ENCODE data around the gene TESK1.

Gene TESK1

DNA sequence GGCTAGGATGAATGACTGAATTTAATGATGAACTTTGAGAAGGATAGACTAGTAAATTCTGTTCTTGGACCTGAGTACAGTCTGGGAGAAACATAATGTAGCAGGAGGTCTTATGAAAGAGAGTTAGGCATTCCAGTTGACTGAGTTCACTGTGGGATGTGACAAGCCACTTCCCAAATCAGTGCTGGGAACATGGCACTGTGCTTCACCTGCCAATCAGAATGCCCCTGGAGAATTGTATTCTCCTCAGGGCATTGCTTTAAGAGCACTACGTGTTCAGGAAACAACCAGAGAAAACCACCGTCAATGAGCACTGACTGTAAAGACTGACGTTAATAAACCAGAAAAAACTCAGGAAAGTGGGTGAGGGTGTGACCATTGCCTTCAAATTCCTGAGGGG is 54.3 kb downstream of the TESK1 start:
- Histone ChIP-seq H3K27ac (ENCODE audit: low read depth, low read length, poor library complexity, severe bottlenecking) (peak overlapping the region; percentile 76), H3K9me3 (ENCODE audit: low read length) (no peaks in the 10 kb centered on the region)

More for the DNA sequence above, 54.3 kb downstream of the TESK1 start:
- peak overlapping the region; percentile 97 for H3K9ac ChIP-seq (ENCODE audit: low read length)
- peak overlapping the region; percentile 90 for H3K4me3 ChIP-seq (ENCODE audit: low read depth, low read length, poor library complexity, severe bottlenecking)
- H2AFZ ChIP-seq (ENCODE audit: low read length) = no peak overlapping the region
- TF ChIP-seq, protein P1, sequence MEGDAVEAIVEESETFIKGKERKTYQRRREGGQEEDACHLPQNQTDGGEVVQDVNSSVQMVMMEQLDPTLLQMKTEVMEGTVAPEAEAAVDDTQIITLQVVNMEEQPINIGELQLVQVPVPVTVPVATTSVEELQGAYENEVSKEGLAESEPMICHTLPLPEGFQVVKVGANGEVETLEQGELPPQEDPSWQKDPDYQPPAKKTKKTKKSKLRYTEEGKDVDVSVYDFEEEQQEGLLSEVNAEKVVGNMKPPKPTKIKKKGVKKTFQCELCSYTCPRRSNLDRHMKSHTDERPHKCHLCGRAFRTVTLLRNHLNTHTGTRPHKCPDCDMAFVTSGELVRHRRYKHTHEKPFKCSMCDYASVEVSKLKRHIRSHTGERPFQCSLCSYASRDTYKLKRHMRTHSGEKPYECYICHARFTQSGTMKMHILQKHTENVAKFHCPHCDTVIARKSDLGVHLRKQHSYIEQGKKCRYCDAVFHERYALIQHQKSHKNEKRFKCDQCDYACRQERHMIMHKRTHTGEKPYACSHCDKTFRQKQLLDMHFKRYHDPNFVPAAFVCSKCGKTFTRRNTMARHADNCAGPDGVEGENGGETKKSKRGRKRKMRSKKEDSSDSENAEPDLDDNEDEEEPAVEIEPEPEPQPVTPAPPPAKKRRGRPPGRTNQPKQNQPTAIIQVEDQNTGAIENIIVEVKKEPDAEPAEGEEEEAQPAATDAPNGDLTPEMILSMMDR (IDR thresholded peaks at IDR 0.05; ENCODE audit: low read length) = no peak
- TF ChIP-seq EZH2 (IDR thresholded peaks at IDR 0.05; ENCODE audit: borderline replicate concordance, low read length) = no peak
- no peaks in the 10 kb centered on the region for H3K27me3 ChIP-seq (ENCODE audit: insufficient read depth, low read length)
- H3K4me2 ChIP-seq (ENCODE audit: low read length) = peak overlapping the region; percentile 91
- no peaks in the 10 kb centered on the region for H4K20me1 ChIP-seq (ENCODE audit: insufficient read depth, low read length)
- peaks cover 33% of the 10 kb centered on the region; the same call in 1 of the 2 replicates for H3K36me3 ChIP-seq (ENCODE audit: insufficient read depth, low read length)
- no peaks in the 10 kb centered on the region for H3K9me2 ChIP-seq (ENCODE audit: low read depth, low read length)
- H3K79me2 ChIP-seq (ENCODE audit: insufficient read depth, low read length) = no peaks in the 10 kb centered on the region
- no peaks in the 10 kb centered on the region for H3F3A ChIP-seq (ENCODE audit: insufficient read depth, low read length)
- peaks cover 67% of the 10 kb centered on the region for H3K4me1 ChIP-seq (ENCODE audit: insufficient read depth, low read length, severe bottlenecking)
